Stimulated activated CD8-positive, alpha-beta memory T cell treated with anti-CD3 and anti-CD28 coated beads, Interleukin-2, amount 100 ng/mL, for 1 hour (primary cell): ENCODE results near the gene SPEM3.
"Not testable (repeated sequence)": the region's sequence is repeated elsewhere in the genome, so short reads cannot be mapped to it uniquely, and the experiment has no call there.

Experiments
- DNase-seq, 2 donors: peaks; one replicate each; pipeline ENCODE4 v3.0.0-alpha.2; 2020; ENCODE audit warnings: low read depth in 2 of 2

The SPEM3 gene

GRCh38 chr17:7442142-7442541, 13.5 kb downstream of the SPEM3 start:
- DNase-seq, result no peak

DNA sequence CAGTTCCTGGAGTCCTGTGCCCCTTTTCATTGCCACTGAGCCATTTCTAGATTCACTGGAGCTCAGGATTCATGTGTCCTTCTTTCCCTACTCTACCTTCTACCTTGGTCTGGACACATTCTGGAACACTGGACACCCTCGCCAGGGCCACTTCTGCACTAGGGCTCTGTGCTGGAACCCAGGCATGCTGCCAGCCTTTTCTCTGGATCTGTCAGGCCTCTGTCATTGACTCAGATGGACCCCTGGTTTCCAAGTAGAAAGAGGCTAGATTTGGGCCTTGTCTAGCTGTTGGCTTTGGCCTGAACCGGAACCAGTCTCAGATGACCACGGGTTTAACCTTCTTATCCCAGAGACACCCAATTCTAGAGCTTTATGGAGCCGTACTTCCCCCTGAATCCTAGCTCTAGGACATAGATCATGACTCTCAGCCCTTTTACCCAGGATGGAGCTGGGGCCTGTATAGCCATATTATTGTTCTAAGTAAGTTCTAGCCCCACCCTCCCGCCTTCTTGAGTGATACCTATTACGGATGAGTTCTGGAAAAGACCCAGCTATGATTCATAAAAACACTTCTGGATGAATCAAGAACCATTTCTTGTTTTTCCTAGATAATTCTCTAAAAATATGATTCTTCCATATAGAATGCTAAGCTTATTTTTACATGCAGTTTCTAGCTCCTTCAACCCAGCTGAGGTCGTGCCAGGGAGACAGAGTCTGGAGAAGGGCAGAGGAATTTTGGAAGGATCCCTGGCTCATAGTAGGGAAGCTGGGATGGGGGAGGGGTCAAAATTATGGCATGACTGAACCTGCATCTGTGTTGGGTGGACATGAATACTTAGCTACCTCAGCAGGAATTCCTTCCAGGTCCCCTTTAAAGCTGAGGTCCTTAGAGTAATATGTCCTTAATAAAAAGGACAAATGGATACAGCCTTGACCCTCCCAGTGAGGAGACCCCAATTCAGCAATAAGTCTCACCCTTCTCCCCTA, 15.1 kb downstream of the SPEM3 start:
- DNase-seq, result no peak

- DNase-seq, result no peak
These were observed 16.3 kb downstream of the SPEM3 start, which contains the start of gene CHRNB1 for GRCh38 chr17:7444682-7445618. TSS of gene CHRNB1 (plus strand) at chr17:7445061. CDS start at chr17:7445128, 67 bp downstream.

GRCh38 chr17:7445619-7445968, 16.9 kb downstream of the SPEM3 start:
- no peak for DNase-seq

DNA sequence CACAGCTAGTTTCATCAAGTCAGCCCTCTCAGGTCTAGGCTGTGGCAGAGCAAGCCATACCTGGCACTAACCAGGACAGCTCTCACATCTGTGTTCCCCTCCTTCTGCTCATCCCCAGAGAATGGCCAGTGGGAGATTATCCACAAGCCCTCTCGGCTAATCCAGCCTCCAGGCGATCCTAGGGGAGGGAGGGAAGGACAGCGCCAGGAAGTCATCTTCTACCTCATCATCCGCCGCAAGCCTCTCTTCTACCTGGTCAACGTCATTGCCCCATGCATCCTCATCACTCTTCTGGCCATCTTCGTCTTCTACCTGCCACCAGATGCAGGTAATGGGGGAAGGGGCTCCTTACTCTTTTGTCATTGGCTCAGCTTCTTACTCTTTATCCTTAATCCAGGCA, 19.8 kb downstream of the SPEM3 start:
- DNase-seq, result no peak

DNA sequence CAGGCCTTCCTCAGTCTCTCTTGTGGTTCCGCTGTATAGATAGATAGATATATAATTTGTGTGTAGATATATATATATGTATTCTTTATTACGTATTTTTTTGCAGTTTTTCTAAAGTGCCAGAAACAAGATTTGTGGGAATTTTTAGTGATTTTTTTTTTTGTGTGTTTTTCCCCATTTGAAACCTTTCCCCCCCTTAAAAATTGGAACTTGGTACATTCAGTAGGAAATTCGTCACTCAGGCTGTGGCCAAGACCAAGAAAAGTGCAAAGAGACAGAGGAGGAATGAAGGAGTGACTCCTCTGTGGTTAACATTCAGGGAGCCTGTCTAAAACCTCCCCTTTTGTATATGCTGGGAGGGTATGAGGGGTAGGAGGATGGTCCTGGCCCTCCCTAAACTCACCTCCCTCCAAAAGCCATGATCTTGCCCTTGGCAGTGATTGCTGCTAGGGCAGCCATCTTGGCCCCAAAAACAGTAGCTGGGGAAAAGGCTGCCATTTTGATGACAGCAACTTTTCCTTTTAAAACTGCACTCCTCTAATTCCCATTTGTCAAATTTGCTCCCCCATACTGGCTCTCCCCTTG, 31.4 kb downstream of the SPEM3 start:
- no peak for DNase-seq

DNA sequence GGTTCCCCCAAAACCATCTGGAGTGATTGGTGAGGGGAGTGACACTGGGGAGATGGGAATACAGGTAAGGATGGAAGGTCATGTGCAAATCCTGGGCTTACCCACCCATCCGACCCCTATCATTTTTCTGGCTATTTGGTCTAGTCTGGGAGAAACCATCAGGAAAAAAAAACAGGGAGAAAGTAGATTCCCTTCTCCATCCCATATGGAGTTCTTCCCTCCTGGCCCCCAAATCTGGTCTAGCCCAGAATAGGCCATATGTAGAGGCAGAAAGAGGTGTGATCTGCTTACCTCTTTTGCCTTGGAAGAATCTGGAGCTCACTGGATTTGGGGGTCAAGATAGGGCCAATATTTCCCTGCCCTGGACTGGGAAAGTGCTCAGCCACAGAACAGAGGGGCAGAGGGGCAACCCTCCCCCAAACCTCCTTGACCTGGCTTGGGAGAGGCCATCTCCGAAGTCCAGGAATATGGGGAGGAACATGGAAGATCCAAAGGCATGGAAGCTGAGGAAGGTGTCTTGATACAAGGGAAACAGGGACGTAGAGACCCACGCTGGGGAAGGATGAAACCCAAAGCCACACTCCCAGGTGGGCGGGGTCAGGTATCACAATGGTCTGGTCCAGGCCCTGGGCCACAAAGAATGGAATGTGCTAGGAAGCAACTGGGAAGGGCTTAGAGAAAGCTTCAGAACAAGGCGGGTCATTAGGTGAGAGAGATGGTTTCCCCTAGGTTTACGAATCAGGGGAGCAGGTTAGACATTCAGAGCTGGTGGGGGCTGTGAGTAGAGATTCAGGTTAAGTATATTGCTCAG, 32.4 kb downstream of the SPEM3 start:
- no peak for DNase-seq

- no peak for DNase-seq
These were observed 34.1 kb downstream of the SPEM3 start for GRCh38 chr17:7462474-7463371.

DNA sequence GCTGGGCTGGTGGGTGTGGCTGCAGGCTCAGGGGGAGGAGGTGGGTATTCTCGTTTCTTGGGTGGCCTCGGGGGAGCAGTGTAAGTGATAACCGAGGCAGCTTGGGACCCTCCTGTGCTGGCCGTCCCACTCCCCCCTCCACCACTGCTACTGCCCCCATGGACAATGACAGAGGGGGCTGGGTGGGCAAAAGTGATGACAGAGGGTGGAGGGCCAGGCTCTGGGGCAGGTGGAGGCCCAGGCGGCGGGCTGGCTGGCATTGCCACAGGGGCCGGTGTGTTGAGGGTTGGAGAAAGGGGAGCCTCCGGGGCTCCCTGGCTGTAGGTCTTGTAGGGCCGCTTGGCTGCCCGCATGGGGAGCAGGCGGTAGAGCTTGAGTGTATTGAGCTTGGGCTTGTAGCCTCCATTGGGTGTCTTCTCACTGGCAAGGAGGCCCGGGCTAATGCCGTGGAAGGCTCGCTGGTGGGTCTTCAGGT, 34.8 kb downstream of the SPEM3 start:
- no peak for DNase-seq

GRCh38 chr17:7464081-7464480, 35.4 kb downstream of the SPEM3 start:
- no peak for DNase-seq

- DNase-seq, result no peak
These were observed 37.1 kb downstream of the SPEM3 start for GRCh38 chr17:7465597-7466275.

GRCh38 chr17:7466318-7466638, 37.6 kb downstream of the SPEM3 start:
- no peak for DNase-seq

GRCh38 chr17:7466639-7467341, 38.1 kb downstream of the SPEM3 start:
- DNase-seq, result no peak

GRCh38 chr17:7467498-7467897, 38.8 kb downstream of the SPEM3 start:
- DNase-seq, result no peak

- DNase-seq, result no peak
These were observed 39.6 kb downstream of the SPEM3 start for GRCh38 chr17:7468290-7468689.

- DNase-seq, result no peak
These were observed 40.2 kb downstream of the SPEM3 start for GRCh38 chr17:7468804-7469389.

- not testable (repeated sequence) for DNase-seq
These were observed 41.2 kb downstream of the SPEM3 start for GRCh38 chr17:7469843-7470242.

DNA sequence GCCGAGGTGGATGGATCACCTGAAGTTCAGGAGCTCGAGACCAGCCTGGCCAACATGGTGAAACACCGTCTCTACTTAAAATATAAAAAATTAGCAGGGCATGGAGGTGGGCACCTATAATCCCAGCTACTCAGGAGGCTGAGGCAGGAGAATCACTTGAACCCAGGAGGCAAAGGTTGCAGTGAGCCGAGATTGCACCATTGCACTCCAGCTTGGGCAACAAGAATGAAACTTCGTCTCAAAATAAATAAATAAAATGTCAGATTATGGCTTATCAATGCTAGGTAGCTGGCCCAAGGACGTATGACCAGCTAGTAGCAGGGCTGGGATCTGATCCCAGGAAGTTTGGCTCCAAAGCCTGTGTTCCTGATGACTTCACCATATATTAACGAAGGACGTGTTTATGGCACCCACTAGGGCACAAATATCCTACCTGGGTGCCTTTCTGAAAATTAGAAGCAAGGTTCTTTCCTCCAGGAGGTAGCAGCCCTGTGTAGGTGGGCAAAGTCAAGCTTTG, 41.9 kb downstream of the SPEM3 start:
- not testable (repeated sequence) for DNase-seq
